Cerebellar cortex (tissue), 1 donor: ENCODE results near the gene HSPA4.
"Not testable (repeated sequence)": the region's sequence is repeated elsewhere in the genome, so short reads cannot be mapped to it uniquely, and the experiment has no call there.

Experiments used
- DNase-seq: peaks from one replicate; pipeline ENCODE4 v3.0.0-alpha.2; 2015; ENCODE audit warnings: low spot score

Gene HSPA4

DNA sequence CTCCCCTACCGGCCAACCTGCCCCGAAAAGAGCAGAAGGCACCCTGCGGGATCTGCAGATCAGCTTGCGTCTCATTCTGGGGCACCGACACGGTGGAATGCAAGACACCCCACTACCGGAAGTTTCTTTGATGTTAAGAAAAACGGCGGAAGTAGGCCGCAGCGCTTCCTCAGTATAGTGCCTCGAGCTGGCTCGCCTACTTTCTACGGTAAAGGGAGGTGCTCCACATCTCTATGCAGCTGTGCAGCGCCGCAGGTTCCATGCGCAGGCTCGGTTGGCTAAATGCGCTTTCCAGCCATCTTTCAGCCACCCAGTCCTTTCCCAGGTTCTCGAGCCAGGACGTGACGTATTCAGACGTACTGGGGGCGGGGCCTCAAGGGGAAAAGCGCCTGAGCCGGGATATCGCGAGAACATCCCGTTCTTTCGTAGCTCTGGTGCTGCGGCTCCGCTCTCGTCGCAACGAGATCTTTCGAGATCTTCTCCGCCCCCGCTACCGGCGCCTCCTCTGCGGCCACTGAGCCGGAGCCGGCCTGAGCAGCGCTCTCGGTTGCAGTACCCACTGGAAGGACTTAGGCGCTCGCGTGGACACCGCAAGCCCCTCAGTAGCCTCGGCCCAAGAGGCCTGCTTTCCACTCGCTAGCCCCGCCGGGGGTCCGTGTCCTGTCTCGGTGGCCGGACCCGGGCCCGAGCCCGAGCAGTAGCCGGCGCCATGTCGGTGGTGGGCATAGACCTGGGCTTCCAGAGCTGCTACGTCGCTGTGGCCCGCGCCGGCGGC, at the start of gene HSPA4:
HSPA4 (plus strand) TSS at position 472 of the 775 bp plus-strand sequence; CDS start at position 710, 238 bp downstream.
- peak; percentile 99 for DNase-seq

DNA sequence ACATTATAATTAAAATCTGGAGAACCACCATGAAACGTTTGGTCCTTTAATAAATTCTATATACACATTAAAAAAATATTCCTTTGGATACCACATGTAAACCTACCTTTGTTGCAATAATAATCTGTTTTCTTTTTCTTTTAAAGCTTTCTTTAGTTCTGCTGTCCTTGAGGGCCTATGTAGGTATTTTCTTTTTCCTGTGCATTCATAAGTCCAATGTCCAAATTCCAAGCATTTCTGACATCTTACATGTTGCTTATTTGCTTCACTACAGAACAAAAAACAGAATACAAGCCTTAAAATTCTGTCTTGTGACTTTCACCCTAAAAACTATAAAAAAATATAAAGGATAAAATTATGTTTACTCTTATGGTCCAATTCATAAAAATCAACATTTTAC, 45.2 kb upstream of the HSPA4 start:
- DNase-seq: no peak

DNA sequence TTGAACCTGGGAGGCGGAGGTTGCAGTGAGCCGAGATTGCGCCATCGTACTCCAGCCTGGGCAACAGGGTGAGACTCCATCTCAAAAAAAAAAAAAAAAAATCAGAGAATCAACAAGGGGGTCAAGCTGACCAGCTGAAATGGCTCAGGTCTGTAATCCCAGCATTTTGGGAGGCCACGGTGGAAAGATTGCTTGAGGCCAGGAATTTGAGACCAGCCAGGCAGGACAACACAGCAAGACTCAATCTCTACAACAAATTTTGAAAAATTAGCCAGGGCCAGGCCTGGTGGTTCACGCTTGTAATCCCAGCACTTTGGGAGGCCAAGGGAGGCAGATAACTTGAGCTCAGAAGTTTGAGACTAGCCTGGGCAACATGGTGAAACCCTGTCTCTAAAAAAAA, 43.4 kb upstream of the HSPA4 start:
- not testable (repeated sequence) for DNase-seq

DNA sequence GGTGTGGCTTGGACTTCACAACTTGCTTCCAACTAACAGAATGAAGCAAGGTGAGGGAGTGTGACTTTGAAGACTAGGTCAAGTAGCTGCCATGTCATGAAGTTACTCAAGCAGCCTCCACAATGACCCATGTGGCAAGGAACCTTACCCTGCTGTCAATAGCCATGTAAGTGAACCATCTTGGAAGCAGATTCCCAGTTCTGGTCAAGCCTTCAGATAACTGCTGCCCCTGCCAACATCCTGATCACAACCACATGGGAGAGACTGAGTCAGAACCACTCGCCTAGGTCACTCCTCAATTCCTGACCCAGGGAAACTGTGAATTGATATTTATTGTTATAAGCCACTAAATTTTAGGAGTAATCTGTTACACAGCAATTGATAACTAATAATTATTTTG, 36.3 kb upstream of the HSPA4 start:
- DNase-seq: no peak

DNA sequence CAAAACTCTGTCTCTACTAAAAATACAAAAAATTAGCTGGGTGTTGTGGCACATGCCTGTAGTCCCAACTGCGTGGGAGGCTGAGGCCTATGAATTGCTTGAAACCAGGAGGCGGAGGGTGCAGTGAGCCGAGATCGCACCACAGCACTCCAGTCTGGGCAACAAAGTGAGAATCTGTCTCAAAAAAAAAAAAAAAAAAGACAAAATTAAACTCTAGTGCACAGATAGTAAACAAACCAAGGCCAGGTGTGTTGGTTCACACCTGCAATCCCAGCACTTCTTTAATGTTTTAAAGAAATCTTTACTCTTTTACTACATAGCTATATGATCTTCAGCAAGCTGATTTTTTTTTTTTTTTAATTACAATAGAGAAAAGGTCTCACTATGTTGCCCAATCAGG, 33.8 kb upstream of the HSPA4 start:
- no peak for DNase-seq

DNA sequence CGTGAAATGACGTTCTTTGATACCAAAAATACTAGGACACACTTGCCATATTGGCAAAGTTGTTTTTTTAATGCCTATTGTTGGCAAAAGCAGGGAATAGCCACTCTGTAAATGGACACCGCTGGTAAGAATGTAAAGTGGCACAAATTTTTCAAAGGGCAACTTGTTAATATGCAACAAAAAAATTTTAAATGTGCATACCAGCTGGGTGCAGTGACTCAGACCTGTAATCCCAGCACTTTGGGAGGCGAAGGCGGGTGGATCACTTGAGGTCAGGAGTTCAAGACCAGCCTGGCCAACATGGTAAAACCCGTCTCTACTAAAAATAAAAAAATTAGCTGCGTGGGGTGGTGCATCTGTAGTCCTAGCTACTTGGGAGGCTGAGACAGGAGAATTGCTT, 32.3 kb upstream of the HSPA4 start:
- DNase-seq: not testable (repeated sequence)

DNA sequence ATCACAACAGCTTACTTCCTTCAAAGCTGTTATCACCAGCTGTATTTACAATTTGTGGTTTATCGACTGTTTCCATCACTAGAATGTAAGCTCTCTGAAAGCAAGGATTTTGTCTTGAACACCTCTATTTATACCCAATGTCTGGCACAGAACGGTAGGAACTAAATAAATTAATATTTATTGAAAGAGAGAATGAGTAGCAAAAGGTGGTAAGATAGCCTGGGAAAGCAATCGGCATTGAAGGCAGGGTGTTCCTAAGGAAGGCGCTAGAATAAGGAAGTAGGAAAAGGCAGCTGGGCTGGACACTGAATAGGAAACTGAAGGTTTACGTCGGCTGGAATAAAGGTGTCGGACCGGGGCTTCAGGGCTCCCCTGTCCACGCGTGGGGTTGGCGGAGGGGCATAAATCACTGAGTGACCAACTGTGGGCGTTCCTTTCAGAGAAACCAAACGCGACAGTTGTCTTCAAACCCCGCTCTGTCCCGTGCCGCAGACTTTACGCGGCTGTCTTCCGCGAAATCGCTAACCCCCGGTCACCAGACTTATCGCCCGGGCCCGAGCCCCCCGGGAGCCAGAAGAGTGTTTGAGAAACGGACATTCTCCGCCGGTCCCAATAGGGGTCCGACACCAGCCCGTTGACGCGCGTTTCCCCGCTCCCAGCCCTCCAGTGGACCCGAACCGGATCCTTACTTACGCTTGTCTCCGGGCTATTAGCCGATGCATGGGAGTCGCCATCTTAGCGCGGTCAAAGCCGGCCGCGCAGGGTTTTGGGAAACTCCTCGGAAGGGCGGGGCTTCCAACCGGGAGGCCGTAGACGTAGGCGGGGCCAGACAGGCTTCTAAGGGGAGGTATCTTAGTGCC, 25.8 kb upstream of the HSPA4 start, which contains the start of gene ZCCHC10:
ZCCHC10 (minus strand) TSS at position 746 of the 860 bp plus-strand sequence; CDS start at position 734, 12 bp downstream.
- peak; percentile 97 for DNase-seq

DNA sequence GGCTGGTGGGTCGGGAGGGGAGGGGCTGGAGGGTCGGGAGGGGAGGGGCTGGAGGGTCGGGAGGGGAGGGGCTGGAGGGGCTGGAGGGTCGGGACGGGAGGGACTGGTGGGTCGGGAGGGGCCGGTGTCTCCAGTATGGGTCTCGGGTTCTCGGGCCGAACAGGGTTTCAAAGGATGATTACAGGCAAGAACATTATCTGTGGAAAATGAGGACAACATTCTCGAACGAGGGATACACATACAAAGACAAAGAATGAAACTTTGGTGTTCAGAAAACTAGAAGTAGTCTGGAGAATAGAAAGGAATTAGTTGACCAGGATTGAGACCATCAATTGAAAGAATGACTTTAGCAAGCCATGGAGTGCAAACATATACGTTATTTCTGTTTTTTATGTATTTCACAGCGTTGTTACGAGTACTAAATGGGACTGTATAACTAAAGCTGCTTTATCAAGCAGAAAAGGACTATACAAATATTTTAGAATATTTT, 25.1 kb upstream of the HSPA4 start:
- DNase-seq: no peak

DNA sequence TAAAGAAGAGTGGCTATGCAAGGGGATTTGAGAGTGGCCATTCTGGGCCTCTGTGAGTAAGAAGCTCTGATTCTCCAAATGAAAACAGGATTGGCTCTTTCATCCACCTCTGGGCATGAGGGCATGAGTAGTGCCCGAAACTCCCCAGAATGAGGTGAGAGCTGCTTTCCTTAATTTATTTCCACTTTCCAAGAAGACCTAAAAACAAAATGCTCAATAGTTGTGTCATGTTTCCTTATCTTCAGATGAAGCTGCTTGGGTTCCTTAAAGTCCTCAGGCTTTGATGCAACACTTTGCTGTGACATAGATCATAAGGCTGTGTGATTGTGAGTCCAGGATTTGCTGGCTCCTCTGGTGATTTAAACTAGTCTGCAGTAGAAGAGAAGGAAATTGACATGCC, 22.4 kb upstream of the HSPA4 start:
- DNase-seq: no peak

DNA sequence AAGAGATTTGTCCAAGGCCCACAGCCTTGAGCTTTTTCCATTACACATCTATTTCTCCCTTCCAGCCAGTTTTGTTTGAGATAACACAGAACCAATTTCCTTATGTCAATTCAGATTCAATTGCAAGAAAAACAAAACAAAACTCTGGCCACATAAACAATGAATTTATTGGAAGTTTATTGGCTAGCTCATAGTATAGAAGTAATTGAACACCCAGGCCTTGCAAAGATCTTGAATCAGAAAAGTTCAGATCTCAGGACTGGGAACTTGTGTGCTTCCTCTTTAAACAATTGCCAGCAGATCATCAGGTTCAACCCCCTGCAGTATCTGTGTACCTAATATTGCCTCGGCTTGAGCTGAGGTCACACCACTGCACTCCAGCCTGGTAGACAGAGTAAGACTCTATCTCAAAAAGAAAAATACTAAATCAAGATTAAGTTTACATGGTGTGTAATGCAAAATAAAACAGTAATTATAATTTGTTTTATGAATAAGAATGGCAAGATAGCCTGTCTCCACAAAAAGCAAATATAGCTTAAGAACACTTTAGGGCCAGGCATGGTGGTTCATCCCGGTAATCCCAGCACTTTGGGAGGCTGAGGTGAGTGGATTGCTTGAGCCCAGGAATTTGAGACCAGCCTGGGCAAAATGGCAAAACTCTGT, 21.3 kb upstream of the HSPA4 start:
- DNase-seq: no peak

DNA sequence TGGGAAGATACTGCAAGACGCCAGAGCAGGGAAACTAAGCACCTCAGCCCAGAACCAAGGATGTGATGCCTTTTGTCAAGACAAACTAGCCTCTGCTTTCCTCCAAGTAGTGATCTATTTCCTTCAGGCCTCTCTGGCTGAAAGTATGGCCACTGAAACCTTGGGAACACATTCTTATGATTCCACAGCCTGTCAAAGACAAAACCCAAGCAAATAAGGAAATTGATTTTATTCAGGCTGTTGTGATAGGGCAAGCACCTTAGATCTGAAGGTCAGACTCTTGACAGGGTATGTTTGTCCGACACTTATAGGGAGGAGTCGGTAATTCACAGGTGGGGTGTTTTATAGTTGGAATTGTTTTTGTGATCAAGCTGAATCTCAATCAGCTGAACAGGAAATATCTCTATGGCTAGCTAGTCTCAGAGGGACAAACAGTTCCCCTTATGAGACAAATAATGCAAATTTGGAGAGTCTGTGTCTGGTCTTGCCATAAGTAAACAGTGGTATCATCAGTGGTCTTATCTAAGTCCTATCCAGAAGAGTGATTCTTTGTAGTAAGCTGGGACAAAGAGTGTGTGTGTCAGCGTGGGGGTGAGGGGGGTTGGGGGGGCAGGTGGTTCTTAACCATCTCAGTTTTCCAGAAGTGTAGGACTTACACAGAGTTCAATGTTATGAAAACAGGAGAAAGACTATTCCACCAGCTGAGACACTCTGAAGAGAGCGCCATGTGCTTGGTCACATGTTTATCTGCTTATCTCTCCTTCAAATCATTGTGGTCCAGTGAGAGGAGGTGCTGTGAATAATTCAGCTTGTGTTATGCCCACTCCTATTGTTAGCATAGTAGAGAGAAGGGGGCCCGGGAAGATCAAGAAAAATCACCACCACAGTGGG, 18.7 kb upstream of the HSPA4 start:
- no peak for DNase-seq

DNA sequence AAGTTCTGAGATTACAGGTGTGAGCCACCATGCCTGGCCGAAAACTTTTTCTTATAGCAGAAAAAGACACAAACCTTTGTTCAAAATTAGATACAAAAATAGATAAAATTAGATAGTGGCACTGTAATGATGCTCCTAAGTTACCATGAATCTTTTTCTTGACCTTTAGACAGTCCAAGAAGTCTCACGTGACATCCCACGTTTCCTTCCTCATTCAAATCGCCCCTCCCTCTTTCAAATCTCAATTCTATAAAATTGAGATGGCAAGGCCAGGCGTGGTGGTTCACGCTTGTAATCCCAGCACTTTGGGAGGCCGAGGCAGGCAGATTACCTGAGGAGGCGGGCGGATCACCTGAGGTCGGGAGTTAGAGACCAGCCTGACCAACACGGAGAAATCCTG, 17.7 kb upstream of the HSPA4 start:
- no peak for DNase-seq

DNA sequence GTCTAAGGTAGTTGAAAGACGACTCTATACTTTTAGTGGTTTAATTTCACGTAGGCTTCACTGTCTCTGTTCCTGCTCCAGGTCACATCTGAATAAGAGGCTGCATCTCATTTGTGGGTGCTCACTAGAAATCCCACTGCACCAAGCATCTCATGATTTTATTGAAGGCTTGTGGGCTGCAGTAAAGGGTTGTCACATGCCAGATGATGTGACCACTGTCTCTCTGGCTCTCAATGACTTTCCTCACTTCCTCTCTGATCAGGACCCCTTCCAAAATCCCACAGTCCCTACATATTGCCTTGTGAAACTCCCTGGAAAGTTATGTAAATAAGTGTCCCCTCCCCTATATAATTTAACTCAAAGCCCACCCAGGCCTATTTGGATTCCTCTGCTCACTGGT, 16.6 kb upstream of the HSPA4 start:
- DNase-seq: no peak

DNA sequence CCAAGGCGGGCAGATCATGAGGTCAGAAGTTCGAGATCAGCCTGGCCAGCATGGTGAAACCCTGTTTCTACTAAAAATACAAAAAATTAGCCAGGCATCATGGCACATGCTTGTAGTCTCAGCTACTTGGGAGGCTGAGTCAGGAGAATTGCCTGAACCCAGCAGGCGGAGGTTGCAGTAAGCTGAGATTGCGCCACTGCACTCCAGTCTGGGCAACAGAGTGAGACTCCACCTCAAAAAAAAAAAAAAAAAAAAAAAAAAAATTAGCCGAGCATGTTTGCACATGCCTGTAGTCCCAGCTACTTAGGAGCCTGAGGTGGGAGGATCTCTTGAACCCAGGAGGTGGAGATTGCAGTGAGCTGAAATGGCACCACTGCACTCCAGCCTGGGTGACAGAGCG, 15.1 kb upstream of the HSPA4 start:
- not testable (repeated sequence) for DNase-seq

DNA sequence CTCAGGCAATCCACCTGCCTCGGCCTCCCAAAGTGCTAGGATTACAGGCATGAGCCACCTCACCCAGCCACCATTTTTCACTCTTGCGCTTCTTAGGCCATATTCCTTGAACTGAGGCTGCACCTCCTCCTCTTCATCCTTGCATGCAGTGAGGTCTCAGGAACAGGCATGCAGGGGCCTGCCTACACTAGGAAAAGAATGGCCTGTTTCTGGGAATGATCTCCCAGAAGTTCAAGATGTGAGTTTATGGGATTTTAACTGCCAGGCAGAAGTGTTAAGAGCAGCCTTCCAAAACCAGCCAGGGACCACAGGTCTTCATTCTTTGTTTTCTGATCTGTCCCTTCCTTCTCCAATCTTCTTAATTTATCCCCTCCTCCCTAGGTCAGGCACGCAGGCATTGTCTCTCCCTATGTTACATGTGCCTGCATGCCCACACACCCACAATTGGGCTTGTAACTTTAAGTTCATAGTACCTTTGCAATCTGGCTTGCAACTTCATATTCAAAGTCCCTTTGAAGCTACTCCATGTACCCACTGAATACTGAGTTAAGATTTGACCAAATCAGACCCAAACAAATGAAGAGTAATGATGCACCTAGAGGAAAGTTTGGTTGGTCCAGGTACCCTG, 10.5 kb upstream of the HSPA4 start:
- no peak for DNase-seq

DNA sequence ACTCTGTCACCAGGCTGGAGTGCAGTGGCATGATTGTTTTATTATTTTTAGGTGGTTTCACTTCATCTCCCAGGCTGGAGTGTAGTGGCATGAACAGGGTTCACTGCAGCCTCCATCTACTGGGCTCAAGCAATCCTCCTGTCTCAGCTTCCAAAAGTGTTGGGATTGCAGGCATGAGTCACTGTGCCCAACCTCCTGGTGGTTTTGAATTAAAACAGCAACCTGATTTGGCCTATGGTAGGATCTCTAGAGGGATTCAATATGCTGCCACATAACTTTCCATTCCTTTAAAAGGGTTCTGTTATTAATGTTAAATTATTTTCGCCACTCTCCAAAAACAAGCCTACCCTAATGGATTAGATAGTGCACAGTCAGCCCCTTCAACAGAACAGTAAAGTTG, 9.9 kb upstream of the HSPA4 start:
- no peak for DNase-seq

DNA sequence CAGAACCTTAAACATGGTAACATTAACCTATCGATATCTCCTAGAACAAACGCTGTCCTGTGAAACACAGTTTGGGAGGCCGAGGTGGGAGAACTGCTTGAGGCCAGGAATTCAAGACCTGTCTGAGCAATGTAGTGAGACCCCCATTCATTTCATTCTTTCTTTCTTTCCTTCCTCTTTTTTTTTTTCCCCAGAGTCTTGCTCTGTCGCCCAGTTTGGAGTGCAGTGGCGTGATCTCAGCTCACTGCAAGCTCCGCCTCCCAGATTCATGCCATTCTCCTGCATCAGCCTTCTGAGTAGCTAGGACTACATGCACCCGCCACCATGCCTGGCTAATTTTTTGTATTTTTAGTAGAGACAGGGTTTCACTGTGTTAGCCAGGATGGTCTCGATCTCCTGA, 5.3 kb upstream of the HSPA4 start:
- DNase-seq: not testable (repeated sequence)

DNA sequence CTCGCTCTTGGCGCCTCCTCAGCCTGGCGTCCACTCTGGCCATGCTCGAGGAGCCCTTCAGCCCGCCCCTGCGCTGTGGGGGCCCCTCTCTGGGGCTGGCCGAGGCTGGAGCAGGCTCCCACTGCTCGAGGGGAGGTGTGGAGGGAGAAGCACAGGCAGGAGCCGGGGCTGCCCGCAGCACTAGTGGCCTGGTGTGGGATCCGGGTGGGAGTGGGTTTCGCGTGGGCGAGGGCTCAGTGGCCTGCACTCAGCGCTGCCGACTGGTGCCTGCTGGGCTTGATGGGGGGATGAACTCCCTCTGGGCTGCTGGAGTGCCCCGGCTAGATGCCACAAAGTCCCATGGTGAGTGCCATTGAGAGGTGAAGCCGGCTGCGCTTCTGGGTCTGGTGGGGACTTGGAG, 4.4 kb upstream of the HSPA4 start:
- DNase-seq: no peak

DNA sequence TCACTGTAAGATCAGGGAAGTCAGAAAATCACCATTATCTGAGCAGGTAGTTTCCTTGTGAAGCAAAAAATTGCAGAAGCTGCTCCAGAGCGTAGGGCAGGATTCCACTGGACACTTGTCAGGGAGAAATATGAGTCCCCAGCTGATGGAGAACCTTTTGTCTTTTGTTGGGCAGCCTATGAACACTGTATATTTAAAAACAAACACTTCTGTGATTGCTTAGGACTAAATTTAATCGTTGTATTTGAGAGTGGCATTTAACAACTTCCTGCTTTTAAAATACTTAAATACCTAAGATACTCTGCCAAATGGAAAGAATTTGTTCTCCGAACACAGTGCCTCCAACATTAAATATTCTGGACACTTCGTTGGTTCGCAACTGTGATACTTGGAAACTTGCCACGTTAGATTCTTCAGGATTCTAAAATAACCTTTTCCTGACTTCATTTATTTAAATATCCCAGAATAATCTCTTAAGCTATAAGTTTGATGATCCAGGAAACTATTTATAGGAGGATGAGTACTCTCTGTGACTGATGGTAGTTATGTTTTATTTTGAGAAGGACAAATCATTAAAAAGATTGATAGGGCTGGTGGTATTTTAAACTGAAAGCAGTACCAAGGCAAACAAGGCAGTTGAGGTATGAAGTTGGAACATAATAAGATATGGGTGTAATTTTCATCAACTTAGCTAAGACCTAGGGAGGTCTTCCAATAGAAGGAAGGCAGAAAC, 2.7 kb upstream of the HSPA4 start:
- no peak for DNase-seq

DNA sequence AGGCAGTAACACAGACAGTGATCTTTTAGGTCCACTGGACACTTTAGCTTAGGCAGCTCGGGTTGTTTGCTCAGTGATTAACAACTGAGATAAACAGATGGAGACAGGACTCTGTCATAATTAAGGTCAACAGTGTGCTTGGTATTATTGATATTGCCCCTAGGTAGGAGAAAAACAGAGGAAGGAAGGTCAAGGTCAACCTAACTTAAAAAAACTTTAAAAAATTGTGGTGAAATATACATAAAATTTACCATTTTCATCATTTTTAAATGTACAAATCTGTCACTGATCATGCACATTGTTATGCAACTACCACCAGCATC, 2.1 kb upstream of the HSPA4 start:
- no peak for DNase-seq
